Glutamatergic neuron (in vitro differentiated cells): ENCODE results near the gene SKIL. TPM values are rescaled to one million over a fixed set of nuclear protein-coding genes. Genes with fewer than 3 reads are reported as not detected.

Experiments used
- DNase-seq: peaks from one replicate; pipeline ENCODE4 v3.0.0; 2022
- H3K27ac Mint-ChIP-seq: one replicate; pipeline ENCODE4 v1.8.0; 2020; ENCODE audit warnings: mild to moderate bottlenecking, mixed read lengths, inconsistent platforms; ENCODE audit not compliant: unreplicated experiment
- H3K27me3 Mint-ChIP-seq: one replicate; pipeline ENCODE4 v1.8.0; 2020; ENCODE audit warnings: mild to moderate bottlenecking, moderate library complexity, mixed read lengths, inconsistent platforms; ENCODE audit not compliant: unreplicated experiment
- H3K36me3 Mint-ChIP-seq: one replicate; pipeline ENCODE4 v1.8.0; 2020; ENCODE audit warnings: mild to moderate bottlenecking, mixed read lengths, inconsistent platforms; ENCODE audit not compliant: unreplicated experiment
- H3K4me1 Mint-ChIP-seq: one replicate; pipeline ENCODE4 v1.8.0; 2020; ENCODE audit warnings: mild to moderate bottlenecking, low read depth, mixed read lengths, inconsistent platforms; ENCODE audit not compliant: unreplicated experiment
- H3K4me3 Mint-ChIP-seq: one replicate; pipeline ENCODE4 v1.8.0; 2020; ENCODE audit warnings: mild to moderate bottlenecking, mixed read lengths, inconsistent platforms; ENCODE audit not compliant: unreplicated experiment
- H3K9me3 Mint-ChIP-seq: one replicate; pipeline ENCODE4 v1.8.0; 2020; ENCODE audit warnings: mild to moderate bottlenecking, moderate library complexity, mixed read lengths, inconsistent platforms; ENCODE audit not compliant: unreplicated experiment
- long read RNA-seq: library from polyadenylated mRNA; unstranded; transcript quantifications from one replicate; pipeline ENCODE4 v2.0.0, GENCODE V29; 2020; ENCODE audit not compliant: unreplicated experiment
- total RNA-seq: library from RNA; stranded (reverse); fragmentation: NEBNext Ultra II Directional; extraction: Animal tissue kit (Norgen Biotek cat#: 25700); gene quantifications from one replicate; pipeline ENCODE4 v1.2.1, GENCODE V29; 2021; ENCODE audit not compliant: unreplicated experiment
- TF ChIP-seq, protein P1 (sequence below): fragments of 200-600 bp; sonication (generic); IDR thresholded peaks from one replicate; pipeline ENCODE4 v1.5.0; 2021; ENCODE audit not compliant: partially characterized antibody, unreplicated experiment

The SKIL gene
- total RNA-seq = 52.3 TPM
- long read RNA-seq, partial matches to known transcripts = 0 of 7 reads
- long read RNA-seq, other reads (novel, unspliced or antisense) = 7 of 7 reads

DNA sequence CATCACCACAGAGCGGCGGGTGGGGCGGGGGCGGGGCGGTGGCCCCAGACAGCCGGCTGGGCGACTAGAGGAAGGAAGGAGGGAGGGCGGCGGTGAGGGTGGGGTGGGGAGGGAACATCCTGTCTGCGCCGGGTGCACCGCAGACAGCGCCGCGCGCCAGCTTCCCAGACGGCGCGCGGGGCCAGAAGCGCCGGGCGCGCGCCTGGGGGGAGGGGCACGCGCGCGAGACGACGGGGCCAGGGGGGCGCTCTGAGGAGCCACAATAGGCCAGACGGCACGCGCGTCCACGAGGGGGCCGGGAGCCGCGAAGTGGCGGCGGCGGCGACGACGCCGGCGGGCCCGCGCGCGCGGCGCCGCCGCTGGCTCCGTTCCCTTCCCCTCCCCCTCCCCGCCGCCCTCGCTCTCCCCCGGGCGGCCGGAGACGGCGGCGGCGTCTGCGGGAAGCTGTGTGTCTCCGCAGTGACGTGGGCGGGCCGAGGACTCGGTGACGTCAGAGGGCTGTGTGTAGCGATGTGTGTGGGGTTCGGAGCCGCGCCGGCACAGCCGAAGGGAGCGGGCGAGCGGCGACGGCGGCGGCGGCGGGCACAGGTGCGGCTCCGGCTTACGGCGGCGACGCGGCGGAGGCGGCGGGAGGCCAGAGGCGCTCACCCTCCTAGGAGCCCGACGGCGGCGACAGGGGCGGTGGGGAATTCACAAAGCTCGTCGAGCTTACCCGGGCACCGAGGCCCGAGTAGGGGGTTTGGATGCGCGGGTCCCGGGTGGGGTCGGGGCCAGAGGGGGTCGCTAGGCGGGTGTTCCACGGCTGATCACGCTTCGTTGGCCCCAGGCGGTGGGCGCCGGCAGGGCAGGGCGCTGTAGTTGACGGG is at the start of gene SKIL:
Gene SKIL, plus strand, starts transcription at position 540 of the 866 bp plus-strand sequence. CDS start 2,617 bp downstream, outside the sequence.
- DNase-seq = peak; percentile 97
- Mint-ChIP-seq H3K4me3 (peak within 1 kb of the TSS; percentile 92), H3K4me1 (peaks cover 32% of the 10 kb centered on the region), H3K36me3 (peaks cover 3% of the 10 kb centered on the region), H3K9me3 (peaks cover 9% of the 10 kb centered on the region), H3K27me3 (peaks cover 5% of the 10 kb centered on the region), H3K27ac (peak within 1 kb of the TSS; percentile 93)
- TF ChIP-seq, protein P1, sequence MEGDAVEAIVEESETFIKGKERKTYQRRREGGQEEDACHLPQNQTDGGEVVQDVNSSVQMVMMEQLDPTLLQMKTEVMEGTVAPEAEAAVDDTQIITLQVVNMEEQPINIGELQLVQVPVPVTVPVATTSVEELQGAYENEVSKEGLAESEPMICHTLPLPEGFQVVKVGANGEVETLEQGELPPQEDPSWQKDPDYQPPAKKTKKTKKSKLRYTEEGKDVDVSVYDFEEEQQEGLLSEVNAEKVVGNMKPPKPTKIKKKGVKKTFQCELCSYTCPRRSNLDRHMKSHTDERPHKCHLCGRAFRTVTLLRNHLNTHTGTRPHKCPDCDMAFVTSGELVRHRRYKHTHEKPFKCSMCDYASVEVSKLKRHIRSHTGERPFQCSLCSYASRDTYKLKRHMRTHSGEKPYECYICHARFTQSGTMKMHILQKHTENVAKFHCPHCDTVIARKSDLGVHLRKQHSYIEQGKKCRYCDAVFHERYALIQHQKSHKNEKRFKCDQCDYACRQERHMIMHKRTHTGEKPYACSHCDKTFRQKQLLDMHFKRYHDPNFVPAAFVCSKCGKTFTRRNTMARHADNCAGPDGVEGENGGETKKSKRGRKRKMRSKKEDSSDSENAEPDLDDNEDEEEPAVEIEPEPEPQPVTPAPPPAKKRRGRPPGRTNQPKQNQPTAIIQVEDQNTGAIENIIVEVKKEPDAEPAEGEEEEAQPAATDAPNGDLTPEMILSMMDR = no peak

DNA sequence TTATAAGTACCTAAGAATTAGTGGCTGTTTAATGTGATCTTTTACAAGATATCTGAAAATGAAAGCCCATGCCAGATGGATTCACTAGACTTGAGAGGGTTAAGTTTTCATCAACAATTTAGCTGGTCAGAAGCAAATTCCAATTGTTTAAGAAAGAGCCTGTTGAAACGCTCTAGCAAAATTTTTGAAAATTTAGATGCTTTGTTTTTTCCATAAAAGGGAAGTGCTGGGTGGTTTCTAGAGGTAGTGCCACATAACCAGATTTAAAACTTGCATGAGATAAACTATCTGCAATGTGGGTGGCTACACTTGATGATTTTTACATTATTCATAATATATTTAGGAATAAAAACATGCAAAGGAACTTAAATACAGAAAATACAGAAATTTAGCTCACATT is 48.5 kb upstream of the SKIL start:
- Mint-ChIP-seq H3K4me1 (peaks cover 2% of the 10 kb centered on the region), H3K27me3 (no peaks in the 10 kb centered on the region), H3K9me3 (no peaks in the 10 kb centered on the region), H3K36me3 (no peaks in the 10 kb centered on the region), H3K27ac (no peak overlapping the region), H3K4me3 (no peak overlapping the region)
- DNase-seq = no peak
- TF ChIP-seq, protein P1 = no peak

DNA sequence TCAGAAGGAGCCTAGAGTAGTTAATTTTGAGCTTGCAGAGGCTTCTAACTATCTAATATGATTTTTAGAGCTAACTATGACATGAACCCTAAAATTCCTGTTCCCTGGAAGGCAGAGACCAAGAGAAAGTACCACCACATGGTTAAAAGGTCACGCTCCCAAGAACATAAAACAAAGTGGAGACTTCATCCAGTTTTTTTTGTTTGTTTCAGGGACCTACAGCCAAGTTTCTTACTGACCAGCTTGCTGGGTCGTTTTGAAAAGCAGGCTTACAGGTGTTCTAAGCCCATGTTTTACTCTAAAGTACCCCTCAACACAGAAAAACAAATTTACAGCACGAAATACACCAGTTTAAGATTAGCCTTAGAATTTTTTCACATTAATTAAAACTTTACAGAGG is 39.6 kb upstream of the SKIL start:
- Mint-ChIP-seq H3K4me1 (peaks cover 13% of the 10 kb centered on the region), H3K27me3 (peaks cover 2% of the 10 kb centered on the region), H3K36me3 (peaks cover 5% of the 10 kb centered on the region), H3K9me3 (no peaks in the 10 kb centered on the region), H3K4me3 (no peak overlapping the region), H3K27ac (no peak overlapping the region)
- TF ChIP-seq, protein P1 = no peak
- DNase-seq = no peak

DNA sequence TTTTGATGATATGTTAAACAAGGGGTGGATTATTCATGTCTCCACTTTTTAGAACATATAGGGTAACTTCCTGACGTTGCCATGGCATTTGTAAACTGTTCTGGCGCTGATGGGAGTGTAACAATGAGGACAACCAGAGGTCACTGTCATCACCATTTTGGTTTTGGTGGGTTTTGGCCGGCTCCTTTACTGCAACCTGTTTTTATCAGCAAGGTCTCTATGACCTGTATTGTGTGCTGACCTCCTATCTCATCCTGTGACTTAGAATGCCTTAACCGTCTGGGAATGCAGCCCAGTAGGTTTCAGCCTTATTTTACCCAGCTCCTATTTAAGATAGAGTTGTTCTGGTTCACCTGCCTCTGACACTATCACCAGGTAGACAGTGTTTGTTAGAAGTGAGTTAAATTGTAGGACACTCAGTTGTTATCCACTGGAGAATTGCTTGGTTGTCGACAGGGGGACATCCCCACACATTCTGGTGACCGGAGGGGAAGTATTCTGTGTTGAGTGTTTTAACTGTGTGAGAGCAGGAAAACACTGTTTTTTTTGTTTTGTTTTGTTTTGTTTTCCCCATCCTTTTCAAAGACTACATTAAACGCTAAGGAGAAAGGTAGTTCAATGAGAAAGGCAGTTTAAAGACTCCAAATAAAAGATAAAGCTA is 36.9 kb upstream of the SKIL start:
- DNase-seq = no peak
- Mint-ChIP-seq H3K4me1 (peaks cover 21% of the 10 kb centered on the region), H3K27ac (no peak overlapping the region), H3K27me3 (peaks cover 2% of the 10 kb centered on the region), H3K9me3 (peaks cover 2% of the 10 kb centered on the region), H3K4me3 (no peak overlapping the region), H3K36me3 (no peaks in the 10 kb centered on the region)
- TF ChIP-seq, protein P1 = no peak
